ENCODE results near the gene LRRC59. TPM values are rescaled to one million over a fixed set of nuclear protein-coding genes. Genes with fewer than 3 reads are reported as not detected.

Gene LRRC59
- total and polyA plus RNA-seq, 2 of the 13 experiments (the other 11 are each of a cell fraction or from before 2014, with no cell fraction given), result 87.3 to 222 TPM

DNA sequence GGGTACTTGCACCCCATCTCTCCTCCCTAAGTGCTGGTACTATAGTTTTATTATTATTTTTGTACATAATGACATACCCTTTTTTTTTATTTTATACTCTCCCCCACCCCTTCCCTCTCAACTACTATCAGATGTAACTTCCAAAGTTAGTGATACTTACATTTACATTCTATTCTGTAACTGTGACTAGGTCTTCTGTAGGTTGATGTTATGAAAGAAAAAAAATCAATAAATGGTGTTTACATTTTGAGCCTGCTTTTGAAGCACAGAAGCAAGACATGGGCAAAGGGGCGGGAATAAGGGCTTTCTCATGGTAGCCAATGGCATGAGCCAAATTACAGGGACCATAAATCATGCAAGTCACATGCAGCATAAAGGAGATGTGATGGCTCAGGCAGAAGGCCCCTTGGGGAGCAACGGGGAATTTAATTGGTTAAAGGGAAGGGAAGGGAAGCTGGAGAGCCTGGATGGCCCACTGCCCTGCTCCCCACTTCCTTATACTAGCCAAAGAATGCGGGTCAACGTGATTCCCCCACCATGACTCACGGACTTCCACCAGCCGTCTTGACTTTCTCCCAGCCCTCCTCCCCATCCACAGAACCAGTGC lies 26.3 kb upstream of the LRRC59 start (continued):
- TF ChIP-seq, protein P1, sequence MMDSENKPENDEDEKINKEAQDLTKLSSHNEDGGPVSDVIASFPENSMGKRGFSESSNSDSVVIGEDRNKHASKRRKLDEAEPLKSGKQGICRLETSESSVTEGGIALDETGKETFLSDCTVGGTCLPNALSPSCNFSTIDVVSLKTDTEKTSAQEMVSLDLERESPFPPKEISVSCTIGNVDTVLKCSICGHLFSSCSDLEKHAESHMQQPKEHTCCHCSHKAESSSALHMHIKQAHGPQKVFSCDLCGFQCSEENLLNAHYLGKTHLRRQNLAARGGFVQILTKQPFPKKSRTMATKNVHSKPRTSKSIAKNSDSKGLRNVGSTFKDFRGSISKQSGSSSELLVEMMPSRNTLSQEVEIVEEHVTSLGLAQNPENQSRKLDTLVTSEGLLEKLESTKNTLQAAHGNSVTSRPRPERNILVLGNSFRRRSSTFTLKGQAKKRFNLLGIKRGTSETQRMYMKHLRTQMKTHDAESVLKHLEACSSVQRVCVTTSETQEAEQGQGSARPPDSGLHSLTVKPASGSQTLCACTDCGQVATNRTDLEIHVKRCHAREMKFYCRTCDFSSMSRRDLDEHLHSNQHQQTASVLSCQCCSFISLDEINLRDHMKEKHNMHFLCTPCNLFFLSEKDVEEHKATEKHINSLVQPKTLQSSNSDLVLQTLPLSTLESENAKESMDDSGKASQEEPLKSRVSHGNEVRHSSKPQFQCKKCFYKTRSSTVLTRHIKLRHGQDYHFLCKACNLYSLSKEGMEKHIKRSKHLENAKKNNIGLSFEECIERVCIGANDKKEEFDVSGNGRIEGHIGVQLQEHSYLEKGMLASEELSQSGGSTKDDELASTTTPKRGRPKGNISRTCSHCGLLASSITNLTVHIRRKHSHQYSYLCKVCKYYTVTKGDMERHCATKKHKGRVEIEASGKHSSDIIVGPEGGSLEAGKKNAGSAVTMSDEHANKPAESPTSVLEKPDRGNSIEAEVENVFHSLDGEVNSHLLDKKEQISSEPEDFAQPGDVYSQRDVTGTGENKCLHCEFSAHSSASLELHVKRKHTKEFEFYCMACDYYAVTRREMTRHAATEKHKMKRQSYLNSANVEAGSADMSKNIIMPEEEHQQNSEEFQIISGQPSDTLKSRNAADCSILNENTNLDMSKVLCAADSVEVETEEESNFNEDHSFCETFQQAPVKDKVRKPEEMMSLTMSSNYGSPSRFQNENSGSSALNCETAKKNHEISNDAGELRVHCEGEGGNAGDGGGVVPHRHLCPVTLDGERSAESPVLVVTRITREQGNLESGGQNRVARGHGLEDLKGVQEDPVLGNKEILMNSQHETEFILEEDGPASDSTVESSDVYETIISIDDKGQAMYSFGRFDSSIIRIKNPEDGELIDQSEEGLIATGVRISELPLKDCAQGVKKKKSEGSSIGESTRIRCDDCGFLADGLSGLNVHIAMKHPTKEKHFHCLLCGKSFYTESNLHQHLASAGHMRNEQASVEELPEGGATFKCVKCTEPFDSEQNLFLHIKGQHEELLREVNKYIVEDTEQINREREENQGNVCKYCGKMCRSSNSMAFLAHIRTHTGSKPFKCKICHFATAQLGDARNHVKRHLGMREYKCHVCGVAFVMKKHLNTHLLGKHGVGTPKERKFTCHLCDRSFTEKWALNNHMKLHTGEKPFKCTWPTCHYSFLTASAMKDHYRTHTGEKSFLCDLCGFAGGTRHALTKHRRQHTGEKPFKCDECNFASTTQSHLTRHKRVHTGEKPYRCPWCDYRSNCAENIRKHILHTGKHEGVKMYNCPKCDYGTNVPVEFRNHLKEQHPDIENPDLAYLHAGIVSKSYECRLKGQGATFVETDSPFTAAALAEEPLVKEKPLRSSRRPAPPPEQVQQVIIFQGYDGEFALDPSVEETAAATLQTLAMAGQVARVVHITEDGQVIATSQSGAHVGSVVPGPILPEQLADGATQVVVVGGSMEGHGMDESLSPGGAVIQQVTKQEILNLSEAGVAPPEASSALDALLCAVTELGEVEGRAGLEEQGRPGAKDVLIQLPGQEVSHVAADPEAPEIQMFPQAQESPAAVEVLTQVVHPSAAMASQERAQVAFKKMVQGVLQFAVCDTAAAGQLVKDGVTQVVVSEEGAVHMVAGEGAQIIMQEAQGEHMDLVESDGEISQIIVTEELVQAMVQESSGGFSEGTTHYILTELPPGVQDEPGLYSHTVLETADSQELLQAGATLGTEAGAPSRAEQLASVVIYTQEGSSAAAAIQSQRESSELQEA (CRISPR knock-in tag; IDR thresholded peaks at IDR 0.05; ENCODE audit: not compliant biosample characterization), result no peak
- TF ChIP-seq RBAK (CRISPR knock-in tag; IDR thresholded peaks at IDR 0.05) (no peak), ZNF205 (CRISPR knock-in tag; IDR thresholded peaks at IDR 0.05) (peak; percentile 53; the same call in 1 of the 2 replicates), ZKSCAN8 (CRISPR knock-in tag; IDR thresholded peaks at IDR 0.05; ENCODE audit: borderline replicate concordance) (peak; percentile 68; the same call in 1 of the 2 replicates), NFKB2 (CRISPR knock-in tag; IDR thresholded peaks at IDR 0.05; ENCODE audit: borderline replicate concordance) (no peak), RXRA (CRISPR knock-in tag; IDR thresholded peaks at IDR 0.05) (no peak; the same call in 1 of the 2 replicates), ZBTB25 (CRISPR knock-in tag; IDR thresholded peaks at IDR 0.05) (peak; percentile 94; the same call in 1 of the 2 replicates), SIX1 (CRISPR knock-in tag; IDR thresholded peaks at IDR 0.05; ENCODE audit: borderline replicate concordance) (peak; percentile 62; the same call in 1 of the 2 replicates), ZNF577 (CRISPR knock-in tag; IDR thresholded peaks at IDR 0.05; ENCODE audit: borderline replicate concordance, low read depth) (peak; percentile 31; the same call in 1 of the 2 replicates), TCF7L2 (IDR thresholded peaks at IDR 0.05; ENCODE audit: low read depth, low read length) (no peak), MXD4 (CRISPR knock-in tag; IDR thresholded peaks at IDR 0.05) (no peak), ZNF564 (CRISPR knock-in tag; IDR thresholded peaks at IDR 0.05) (no peak), ZNF367 (CRISPR knock-in tag; IDR thresholded peaks at IDR 0.05; ENCODE audit: borderline replicate concordance) (no peak), ZNF816 (CRISPR knock-in tag; IDR thresholded peaks at IDR 0.05; ENCODE audit: borderline replicate concordance) (no peak), ATF7-NPFF (CRISPR knock-in tag; IDR thresholded peaks at IDR 0.05; ENCODE audit: low read depth) (no peak), MEIS2 (CRISPR knock-in tag; IDR thresholded peaks at IDR 0.05) (peak; percentile 89), ZNF549 (CRISPR knock-in tag; IDR thresholded peaks at IDR 0.05) (no peak), NFIB (CRISPR knock-in tag; IDR thresholded peaks at IDR 0.05; ENCODE audit: borderline replicate concordance) (no peak), EEA1 (CRISPR knock-in tag; IDR thresholded peaks at IDR 0.05; ENCODE audit: borderline replicate concordance) (no peak)

Data from HepG2 (cell line).